SH-SY5Y (cell line): Measurements from ENCODE around the gene AKR7A2.

ENCODE experiments used
- GATA2 ChIP-seq: IDR thresholded peaks from 2 replicates; pipeline ENCODE4 v1.6.1; 2011; ENCODE audit warnings: mild to moderate bottlenecking, low read depth, low read length
- GATA3 ChIP-seq: IDR thresholded peaks from 2 replicates; pipeline ENCODE4 v1.6.1; 2011; ENCODE audit warnings: low read depth, mild to moderate bottlenecking, low read length, moderate library complexity

AKR7A2 gene

DNA sequence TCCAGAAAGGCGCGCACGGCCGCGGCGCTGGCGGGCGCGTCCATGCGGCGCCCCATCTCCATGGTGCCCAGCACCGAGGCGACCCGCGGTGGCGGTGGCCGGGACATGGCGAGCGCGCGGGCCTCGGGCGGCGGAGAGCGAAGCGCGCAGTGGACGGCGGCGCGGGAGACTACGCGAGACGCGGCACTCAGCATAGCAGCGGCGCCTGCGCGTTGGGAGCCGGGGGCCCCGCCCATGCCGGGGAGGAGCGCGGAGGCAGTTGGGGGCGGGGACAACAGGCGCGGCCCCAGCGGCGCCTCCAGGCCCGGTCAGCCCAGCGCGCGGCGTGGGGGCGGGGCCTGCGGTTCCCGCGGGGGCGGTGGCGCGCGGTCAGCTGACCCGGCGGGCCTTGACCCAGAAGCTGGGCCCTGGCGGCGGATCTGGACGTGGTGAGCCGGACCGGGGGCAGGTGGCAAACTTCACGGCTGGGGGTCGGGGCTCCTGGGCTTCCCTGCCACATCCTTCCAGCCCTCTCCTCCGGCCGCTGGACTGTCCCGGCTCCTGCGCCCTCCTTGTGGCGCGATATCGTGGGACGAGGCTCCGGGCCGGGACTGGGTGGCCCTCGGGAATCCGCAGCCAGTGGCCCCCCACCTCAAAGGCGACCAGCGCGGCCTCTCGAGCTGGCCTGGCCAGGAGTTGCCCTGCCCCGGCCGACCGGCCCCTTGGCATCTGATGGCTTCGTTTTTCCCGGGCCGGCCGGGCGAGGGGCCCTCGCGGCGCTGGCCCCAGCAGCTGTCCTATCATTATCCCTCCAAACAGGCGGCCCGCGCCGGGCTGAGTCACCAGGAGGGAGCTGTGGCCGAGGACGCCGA is at the start of gene AKR7A2, which contains the start of gene SLC66A1:
TSS of gene AKR7A2 (minus strand) at position 214 of the 851 bp plus-strand sequence. CDS start at position 194, 20 bp downstream.
TSS of gene SLC66A1 (plus strand) at position 396 of the 851 bp plus-strand sequence. CDS start 5,352 bp downstream, outside the sequence.
- TF ChIP-seq GATA3 (no peak), GATA2 (no peak; the same call in 1 of the 2 replicates)

DNA sequence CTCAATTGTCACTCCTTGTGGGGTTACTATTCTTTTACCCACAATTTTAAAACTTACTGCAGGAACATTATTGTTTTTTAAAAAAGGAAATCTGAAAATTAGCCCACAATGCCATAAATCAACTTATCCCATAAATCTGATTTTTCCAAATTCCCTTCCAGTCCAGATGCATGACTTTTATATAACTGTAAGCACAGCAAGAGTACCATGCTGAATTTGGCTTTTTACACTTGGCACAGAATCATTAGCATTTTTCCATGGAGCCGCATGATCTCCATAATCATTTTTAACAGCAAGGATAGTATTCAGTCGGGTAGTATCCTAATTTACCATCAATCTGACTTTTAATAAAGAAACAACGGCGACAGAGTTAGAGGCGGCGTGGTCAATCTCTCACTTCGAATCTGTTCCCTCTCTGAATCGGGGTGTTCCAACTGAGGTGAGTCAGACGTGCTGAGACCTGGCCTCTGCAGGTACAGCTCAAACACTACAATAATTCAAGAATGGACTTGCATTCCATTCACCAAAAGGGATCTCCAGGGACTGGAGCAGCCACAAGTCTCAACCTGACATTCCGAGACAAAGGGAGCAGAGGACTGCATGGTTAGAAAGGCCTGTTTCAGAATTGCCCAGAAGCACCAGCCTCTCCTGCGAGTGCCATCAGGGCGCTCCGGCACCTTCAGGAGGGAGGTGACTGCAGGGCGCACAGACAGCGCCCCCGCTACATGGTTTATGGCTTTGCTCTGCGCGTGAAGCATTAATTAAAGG is 49.1 kb upstream of the AKR7A2 start:
- no peak for TF ChIP-seq GATA3
- TF ChIP-seq GATA2 = no peak

DNA sequence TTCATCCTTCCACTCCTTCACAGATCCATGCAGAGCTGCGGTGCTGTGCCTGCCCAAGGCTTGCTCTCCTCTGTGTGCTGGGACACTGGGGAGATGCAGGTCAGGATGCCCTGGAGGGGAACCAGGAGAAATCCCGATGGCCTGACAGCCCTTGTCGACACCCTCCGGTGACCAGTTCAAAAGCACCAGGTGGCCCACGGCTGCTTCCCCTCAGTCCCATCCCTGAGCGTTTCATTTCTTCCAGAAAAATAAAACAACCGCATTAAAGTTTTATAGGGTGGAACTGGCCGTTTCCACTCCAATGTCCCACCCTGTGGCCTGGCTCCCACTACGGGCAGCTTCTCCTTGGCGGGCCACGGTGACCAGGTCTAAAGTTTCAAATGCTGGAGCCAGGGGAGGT is 48.5 kb upstream of the AKR7A2 start:
- TF ChIP-seq GATA3 (no peak), GATA2 (no peak)

DNA sequence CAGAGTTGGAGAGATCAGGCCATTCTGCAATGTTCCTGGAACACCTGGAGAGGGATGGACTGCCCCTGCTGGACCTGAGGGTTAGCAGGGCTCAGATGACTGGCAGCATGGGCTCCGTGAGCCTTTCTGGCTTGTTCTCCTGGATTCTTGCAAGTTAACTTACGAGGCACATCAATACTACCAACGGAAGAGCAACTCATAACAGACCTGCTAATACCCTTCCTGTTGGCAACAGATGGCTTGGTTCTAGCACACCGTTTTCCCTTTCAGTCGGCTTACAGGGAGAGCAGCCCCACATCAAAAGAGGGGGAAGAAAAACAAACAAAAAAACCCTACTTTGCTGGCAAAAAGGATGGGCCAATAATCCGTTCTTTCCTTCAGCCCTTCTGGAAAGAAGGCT is 48.1 kb upstream of the AKR7A2 start:
- TF ChIP-seq GATA3 (no peak), GATA2 (no peak)

- TF ChIP-seq GATA3 = no peak
- no peak for TF ChIP-seq GATA2
Observed at GRCh38 chr1:19359357-19359756, 47.4 kb upstream of the AKR7A2 start.

DNA sequence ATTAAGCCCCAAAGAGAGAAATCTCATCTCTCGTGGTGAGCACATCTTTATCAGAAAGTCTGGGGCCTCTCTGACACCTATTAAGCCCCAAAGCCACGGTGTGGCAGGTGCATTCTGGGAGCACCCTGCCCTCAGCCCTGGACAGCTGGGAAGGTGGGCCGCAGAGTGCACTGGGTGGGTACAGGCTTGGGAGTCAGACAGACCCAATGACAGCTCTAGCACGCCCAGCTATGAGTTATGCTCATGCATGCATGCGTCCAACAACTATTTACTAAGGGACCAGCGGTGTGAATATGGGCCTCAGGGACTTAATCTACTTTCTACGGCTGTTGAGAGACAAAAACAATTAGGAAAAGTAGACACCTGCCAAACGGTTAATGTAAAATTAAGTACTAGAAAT is 46.8 kb upstream of the AKR7A2 start:
- TF ChIP-seq GATA3 (no peak), GATA2 (no peak)

GRCh38 chr1:19357299-19357986 is 45.5 kb upstream of the AKR7A2 start:
- no peak for TF ChIP-seq GATA2
- no peak for TF ChIP-seq GATA3

DNA sequence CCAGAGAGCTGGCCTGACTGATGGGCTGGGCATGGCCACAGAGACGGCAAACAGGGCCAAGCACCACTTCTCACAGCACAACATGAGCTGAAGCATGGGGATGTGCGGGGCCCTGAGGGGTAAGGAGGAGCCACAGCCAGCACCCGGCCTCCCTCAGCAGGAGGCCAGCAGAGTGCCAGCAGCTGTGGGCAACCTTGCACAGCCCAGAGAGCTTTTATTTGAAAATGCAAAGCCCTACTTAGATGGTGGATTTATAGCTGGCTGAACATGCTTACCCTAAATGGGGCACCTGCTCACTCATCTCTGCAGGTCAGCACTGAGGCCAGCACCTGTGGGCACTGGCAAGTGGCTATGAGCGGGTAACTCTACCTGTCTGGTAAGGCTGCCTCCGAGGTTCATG is 44.3 kb upstream of the AKR7A2 start:
- TF ChIP-seq GATA3 (no peak), GATA2 (no peak)

GRCh38 chr1:19354531-19354981 is 42.6 kb upstream of the AKR7A2 start:
- TF ChIP-seq GATA3 = no peak
- TF ChIP-seq GATA2 = no peak

DNA sequence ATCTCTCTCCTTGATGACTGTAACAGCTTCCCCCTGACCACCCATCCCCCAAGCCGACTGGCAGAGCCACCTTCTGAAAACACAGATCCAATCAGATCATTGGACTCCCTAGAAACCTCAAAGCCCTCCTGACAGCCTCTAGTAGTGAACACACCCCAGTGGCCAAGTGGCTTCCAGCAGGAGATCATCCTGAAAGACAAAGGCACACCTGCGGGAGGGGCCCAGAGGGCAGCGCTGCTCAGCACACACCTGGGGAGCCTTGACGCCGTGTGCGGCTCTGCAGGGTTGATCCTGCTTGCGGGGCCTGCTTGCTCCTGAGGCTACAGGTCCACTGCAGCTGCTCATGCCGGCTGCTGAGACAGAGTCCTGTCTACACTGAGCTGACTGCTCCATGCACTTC is 41.7 kb upstream of the AKR7A2 start:
- TF ChIP-seq GATA2 (no peak), GATA3 (no peak)

DNA sequence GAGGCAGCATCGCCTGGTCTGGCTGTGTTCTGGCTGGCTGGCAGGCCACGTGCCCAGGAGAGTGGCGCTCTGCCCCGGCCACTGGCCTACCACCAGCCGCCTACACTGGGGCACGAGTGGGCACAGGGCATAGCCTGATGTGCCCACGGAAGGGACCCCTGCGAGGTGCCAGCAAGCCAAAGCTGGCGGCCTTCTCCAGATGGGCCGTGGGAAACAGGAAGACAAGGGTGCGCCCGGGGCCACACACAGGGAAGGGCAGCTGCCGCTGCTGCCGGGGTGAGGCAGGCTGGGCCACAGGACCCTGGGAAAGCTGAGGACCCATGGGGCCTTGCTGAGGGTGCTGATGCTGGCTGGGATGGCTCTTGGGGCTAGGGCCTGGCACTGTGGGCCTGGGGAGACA is 40.9 kb upstream of the AKR7A2 start:
- TF ChIP-seq GATA2 (no peak), GATA3 (no peak)

- TF ChIP-seq GATA2 = no peak
- TF ChIP-seq GATA3 = no peak
Observed at GRCh38 chr1:19351873-19352272, 39.9 kb upstream of the AKR7A2 start.

GRCh38 chr1:19350566-19350965 is 38.6 kb upstream of the AKR7A2 start:
- TF ChIP-seq GATA2 = no peak
- no peak for TF ChIP-seq GATA3

- TF ChIP-seq GATA3 (no peak), GATA2 (no peak)
Observed at GRCh38 chr1:19349999-19350398, 38.1 kb upstream of the AKR7A2 start.
